Measurements from ENCODE around the gene ANO7.

DNA sequence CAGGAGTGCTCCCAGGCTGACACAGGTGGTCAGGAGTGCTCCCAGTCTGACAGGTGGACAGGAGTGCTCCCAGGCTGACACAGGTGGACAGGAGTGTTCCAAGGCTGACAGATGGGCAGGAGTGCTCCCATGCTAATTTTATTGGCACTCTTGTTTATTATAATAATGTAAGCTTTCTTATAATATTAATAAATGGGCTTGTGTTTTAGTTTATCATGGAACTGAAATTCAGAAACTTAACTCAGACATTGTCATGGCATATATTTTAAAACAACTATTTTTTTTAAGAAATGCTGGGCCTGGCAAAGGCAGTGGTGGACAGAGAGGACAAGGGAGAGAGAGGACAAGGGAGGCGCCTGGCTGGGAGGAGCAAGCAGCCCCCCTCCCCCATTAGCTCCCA lies 18.7 kb downstream of the ANO7 start:
- TF ChIP-seq EZH2 (IDR thresholded peaks at IDR 0.05; ENCODE audit: insufficient read depth, poor library complexity, severe bottlenecking), result no peak
- no peak for TF ChIP-seq EZH2phosphoT487 (IDR thresholded peaks at IDR 0.05; ENCODE audit: insufficient read depth, low read depth)

Measured in GM23248 (cell line).